ENCODE results near the gene MCCD1.

MCCD1 gene

GRCh38 chr6:31569861-31570536 is 41.2 kb downstream of the MCCD1 start:
- no peak for DNase-seq (ENCODE audit: low read depth, low spot score)

DNA sequence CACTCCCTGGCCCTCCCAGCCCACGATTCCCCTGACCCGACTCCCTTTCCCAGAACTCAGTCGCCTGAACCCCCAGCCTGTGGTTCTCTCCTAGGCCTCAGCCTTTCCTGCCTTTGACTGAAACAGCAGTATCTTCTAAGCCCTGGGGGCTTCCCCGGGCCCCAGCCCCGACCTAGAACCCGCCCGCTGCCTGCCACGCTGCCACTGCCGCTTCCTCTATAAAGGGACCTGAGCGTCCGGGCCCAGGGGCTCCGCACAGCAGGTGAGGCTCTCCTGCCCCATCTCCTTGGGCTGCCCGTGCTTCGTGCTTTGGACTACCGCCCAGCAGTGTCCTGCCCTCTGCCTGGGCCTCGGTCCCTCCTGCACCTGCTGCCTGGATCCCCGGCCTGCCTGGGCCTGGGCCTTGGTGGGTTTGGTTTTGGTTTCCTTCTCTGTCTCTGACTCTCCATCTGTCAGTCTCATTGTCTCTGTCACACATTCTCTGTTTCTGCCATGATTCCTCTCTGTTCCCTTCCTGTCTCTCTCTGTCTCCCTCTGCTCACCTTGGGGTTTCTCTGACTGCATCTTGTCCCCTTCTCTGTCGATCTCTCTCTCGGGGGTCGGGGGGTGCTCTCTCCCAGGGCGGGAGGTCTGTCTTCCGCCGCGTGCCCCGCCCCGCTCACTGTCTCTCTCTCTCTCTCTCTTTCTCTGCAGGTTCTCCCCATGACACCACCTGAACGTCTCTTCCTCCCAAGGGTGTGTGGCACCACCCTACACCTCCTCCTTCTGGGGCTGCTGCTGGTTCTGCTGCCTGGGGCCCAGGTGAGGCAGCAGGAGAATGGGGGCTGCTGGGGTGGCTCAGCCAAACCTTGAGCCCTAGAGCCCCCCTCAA is 43.5 kb downstream of the MCCD1 start, which contains the start of gene LTA:
LTA (plus strand) TSS at position 249 of the 871 bp plus-strand sequence; CDS start at position 703, 454 bp downstream.
- DNase-seq (ENCODE audit: low read depth, low spot score): no peak

- no peak for DNase-seq (ENCODE audit: low read depth, low spot score)
Measured at GRCh38 chr6:31573239-31574105, 44.7 kb downstream of the MCCD1 start.

DNA sequence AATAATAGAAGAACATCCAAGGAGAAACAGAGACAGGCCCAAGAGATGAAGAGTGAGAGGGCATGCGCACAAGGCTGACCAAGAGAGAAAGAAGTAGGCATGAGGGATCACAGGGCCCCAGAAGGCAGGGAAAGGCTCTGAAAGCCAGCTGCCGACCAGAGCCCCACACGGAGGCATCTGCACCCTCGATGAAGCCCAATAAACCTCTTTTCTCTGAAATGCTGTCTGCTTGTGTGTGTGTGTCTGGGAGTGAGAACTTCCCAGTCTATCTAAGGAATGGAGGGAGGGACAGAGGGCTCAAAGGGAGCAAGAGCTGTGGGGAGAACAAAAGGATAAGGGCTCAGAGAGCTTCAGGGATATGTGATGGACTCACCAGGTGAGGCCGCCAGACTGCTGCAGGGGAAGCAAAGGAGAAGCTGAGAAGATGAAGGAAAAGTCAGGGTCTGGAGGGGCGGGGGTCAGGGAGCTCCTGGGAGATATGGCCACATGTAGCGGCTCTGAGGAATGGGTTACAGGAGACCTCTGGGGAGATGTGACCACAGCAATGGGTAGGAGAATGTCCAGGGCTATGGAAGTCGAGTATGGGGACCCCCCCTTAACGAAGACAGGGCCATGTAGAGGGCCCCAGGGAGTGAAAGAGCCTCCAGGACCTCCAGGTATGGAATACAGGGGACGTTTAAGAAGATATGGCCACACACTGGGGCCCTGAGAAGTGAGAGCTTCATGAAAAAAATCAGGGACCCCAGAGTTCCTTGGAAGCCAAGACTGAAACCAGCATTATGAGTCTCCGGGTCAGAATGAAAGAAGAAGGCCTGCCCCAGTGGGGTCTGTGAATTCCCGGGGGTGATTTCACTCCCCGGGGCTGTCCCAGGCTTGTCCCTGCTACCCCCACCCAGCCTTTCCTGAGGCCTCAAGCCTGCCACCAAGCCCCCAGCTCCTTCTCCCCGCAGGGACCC is 45.6 kb downstream of the MCCD1 start:
- DNase-seq (ENCODE audit: low read depth, low spot score): no peak

GRCh38 chr6:31575335-31575901 is 46.7 kb downstream of the MCCD1 start, which contains the start of gene TNF:
TNF (plus strand) TSS chr6:31575565; CDS start chr6:31575742, 177 bp downstream.
- DNase-seq (ENCODE audit: low read depth, low spot score): no peak

DNA sequence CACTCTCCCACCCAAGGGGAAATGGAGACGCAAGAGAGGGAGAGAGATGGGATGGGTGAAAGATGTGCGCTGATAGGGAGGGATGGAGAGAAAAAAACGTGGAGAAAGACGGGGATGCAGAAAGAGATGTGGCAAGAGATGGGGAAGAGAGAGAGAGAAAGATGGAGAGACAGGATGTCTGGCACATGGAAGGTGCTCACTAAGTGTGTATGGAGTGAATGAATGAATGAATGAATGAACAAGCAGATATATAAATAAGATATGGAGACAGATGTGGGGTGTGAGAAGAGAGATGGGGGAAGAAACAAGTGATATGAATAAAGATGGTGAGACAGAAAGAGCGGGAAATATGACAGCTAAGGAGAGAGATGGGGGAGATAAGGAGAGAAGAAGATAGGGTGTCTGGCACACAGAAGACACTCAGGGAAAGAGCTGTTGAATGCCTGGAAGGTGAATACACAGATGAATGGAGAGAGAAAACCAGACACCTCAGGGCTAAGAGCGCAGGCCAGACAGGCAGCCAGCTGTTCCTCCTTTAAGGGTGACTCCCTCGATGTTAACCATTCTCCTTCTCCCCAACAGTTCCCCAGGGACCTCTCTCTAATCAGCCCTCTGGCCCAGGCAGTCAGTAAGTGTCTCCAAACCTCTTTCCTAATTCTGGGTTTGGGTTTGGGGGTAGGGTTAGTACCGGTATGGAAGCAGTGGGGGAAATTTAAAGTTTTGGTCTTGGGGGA is 47.4 kb downstream of the MCCD1 start:
- no peak for DNase-seq (ENCODE audit: low read depth, low spot score)

DNA sequence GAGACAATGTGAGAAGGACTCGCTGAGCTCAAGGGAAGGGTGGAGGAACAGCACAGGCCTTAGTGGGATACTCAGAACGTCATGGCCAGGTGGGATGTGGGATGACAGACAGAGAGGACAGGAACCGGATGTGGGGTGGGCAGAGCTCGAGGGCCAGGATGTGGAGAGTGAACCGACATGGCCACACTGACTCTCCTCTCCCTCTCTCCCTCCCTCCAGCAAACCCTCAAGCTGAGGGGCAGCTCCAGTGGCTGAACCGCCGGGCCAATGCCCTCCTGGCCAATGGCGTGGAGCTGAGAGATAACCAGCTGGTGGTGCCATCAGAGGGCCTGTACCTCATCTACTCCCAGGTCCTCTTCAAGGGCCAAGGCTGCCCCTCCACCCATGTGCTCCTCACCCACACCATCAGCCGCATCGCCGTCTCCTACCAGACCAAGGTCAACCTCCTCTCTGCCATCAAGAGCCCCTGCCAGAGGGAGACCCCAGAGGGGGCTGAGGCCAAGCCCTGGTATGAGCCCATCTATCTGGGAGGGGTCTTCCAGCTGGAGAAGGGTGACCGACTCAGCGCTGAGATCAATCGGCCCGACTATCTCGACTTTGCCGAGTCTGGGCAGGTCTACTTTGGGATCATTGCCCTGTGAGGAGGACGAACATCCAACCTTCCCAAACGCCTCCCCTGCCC is 48.3 kb downstream of the MCCD1 start:
- DNase-seq (ENCODE audit: low read depth, low spot score): no peak

DNA sequence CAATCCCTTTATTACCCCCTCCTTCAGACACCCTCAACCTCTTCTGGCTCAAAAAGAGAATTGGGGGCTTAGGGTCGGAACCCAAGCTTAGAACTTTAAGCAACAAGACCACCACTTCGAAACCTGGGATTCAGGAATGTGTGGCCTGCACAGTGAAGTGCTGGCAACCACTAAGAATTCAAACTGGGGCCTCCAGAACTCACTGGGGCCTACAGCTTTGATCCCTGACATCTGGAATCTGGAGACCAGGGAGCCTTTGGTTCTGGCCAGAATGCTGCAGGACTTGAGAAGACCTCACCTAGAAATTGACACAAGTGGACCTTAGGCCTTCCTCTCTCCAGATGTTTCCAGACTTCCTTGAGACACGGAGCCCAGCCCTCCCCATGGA is 48.8 kb downstream of the MCCD1 start:
- no peak for DNase-seq (ENCODE audit: low read depth, low spot score)

DNA sequence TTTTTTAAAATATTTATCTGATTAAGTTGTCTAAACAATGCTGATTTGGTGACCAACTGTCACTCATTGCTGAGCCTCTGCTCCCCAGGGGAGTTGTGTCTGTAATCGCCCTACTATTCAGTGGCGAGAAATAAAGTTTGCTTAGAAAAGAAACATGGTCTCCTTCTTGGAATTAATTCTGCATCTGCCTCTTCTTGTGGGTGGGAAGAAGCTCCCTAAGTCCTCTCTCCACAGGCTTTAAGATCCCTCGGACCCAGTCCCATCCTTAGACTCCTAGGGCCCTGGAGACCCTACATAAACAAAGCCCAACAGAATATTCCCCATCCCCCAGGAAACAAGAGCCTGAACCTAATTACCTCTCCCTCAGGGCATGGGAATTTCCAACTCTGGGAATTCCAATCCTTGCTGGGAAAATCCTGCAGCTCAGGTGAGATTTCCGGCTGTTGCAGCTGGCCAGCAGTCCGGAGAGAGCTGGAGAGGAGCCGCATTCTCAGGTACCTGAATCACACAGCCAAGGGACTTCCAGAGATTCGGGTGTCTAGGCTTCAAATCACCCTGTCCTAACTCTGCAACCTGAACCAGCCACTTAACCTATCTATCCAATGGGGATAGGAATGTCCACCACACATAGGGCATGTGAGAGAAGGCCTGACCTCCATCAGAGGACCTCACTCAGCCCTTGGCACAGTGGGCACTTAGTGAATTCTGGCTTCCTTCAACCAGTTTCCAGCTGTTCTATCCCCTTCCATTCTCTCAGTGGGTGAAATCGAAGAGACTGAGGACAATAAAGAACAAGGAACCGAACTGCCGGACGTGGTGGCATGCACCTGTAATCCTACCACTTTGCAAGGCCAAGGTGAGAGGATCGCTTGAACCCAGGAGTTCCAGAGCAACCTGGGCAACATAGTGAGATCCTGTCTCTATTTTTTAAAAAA is 49.7 kb downstream of the MCCD1 start:
- DNase-seq (ENCODE audit: low read depth, low spot score): peak; percentile 12

GRCh38 chr6:31579119-31579505 is 50.4 kb downstream of the MCCD1 start:
- no peak for DNase-seq (ENCODE audit: low read depth, low spot score)

Data from astrocyte of the hippocampus (primary cell).